Activated CD8-positive, alpha-beta memory T cell treated with anti-CD3 and anti-CD28 coated beads for 4 hours (primary cell): Measurements from ENCODE around the gene CT45A8.
"Not testable (repeated sequence)": the region's sequence is repeated elsewhere in the genome, so short reads cannot be mapped to it uniquely, and the experiment has no call there.

Source experiments
- DNase-seq, 2 donors: peaks; one replicate each; pipeline ENCODE4 v3.0.0-alpha.2; 2020; ENCODE audit warnings: low read depth in 2 of 2

The CT45A8 gene

GRCh38 chrX:135854438-135854837, at the start of gene CT45A8:
Gene CT45A8, minus strand, starts transcription at chrX:135854538. Its CDS starts 3,755 bp downstream, at chrX:135850783.
- DNase-seq = not testable (repeated sequence)

DNA sequence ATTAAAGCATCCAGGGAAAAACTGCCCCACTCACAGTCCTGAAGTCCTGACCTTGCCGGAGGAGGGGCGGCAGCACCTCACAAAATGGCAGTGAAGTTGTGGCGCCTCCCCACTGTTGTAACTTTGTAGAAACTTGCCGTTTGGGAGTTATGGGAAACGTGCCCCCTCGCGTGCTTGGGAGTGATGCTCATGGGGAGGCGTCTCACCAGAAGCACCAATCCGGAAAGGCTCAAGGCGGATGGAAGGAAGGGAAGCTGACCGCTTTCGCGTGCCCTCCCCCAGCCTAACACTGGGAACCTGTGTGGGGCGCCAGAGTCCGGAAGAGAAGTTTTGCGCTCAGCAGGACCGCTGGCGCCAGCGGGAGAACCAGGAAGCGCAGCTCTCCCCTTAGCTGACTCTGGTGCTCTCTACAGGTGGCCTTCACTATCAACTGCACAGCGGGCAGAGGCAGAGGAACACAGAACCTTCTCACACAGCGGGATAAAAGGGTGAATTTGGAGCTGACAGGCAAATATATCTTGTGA, 39.0 kb upstream of the CT45A8 start, which contains the start of the genes CT45A10 and SAGE1:
CT45A10 (minus strand) TSS at position 151 of the 524 bp plus-strand sequence. CDS start 8,100 bp downstream, outside the sequence.
SAGE1 (plus strand) TSS at position 423 of the 524 bp plus-strand sequence. CDS start 2,527 bp downstream, outside the sequence.
- DNase-seq = no peak

- no peak for DNase-seq
Measured at GRCh38 chrX:135892781-135893180, 38.4 kb upstream of the CT45A8 start.

DNA sequence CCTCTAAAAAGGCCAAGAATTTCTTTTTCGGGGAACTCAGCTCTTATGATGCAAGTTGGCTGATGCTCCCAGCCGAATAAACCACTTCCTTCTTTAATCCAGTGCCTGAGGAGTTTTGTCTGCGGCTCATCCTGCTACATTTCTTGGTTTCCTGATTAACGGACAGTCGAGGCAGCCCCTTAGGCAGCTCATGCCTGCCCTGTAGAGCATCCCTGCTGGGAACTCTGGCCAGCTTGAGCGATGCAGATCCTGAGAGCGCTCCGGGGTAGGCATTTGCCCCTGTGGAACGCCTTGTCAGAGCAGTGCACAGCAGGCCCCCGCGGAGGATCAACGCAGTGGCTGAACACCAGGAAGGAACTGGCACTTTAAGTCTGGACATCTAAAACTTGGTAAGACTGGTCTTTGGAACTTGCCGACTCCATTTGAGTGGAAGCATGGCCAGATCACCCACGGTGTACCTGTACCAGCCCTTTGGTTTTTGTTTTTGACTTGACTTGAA, 35.8 kb upstream of the CT45A8 start:
- no peak for DNase-seq

DNA sequence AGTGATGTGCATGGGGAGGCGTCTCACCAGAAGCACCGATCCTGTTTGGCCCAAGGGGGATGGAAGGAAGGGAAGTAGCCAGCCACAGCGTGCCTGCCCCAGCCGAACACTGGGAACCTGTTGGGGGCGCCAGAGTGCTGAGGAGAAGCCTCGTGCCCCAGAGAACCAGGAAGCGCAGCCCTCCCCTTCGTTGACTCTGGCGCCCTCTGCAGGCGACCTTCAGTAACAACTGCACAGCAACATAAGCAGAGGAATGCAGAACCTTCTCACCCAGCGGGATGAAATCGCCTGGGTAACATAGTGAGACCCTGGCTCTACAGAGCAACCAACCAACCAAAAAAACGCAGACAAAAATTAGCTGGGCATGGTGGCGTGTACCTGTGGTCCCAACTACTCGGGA, 34.6 kb upstream of the CT45A8 start:
- DNase-seq = not testable (repeated sequence)

DNA sequence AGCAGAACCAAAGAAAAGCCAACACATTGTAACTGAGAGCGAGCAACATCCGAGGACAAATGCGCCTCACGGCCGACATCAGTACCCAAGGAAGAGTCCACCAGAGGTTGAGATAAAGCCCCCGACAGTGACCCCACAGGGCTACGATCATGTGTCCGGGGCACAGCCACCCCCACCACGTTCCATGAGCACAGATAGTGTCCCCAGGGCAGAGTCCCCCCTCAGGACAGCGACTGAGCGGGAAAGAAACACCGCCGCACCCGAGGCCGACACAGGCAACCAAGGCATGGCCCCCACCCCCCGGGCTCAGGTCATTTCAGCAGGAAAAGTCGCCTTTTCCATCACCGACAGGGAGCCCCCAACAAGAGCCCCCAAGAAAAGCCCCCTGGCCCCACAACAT, 33.9 kb upstream of the CT45A8 start:
- DNase-seq = not testable (repeated sequence)

DNA sequence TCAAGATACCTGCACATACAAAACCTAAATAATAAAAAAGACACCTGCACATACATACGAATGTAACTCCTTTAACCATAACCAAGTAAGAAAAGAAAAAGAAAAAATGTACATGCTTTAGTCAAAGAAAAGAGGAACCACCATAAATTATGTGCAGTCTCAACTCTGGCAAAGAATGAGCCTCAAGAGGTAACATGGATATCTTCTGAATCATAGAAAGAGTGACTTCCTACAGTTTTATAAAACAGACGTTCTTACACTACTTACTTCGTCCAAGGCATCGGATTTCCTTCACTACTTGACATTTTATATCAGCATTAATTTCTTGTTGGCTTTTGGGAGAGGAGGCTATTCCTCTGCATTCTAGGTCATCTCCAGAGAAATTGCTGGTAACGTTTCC, 28.4 kb upstream of the CT45A8 start:
- DNase-seq = not testable (repeated sequence)

DNA sequence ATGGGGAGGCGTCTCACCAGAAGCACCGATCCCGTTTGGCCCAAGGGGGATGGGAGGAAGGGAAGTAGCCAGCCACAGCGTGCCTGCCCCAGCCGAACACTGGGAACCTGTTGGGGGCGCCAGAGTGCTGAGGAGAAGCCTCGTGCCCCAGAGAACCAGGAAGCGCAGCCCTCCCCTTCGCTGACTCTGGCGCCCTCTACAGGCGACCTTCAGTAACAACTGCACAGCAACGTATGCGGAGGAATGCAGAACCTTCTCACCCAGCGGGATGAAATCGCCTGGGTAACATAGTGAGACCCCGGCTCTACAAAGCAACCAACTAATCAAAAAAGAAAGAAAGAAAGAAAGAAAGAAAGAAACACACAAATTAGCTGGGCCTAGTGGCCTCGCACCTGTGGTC, 17.4 kb upstream of the CT45A8 start, which contains the start of gene CT45A9:
CT45A9 (minus strand) TSS at position 101 of the 400 bp plus-strand sequence. CDS start 3,751 bp downstream, outside the sequence.
- not testable (repeated sequence) for DNase-seq

DNA sequence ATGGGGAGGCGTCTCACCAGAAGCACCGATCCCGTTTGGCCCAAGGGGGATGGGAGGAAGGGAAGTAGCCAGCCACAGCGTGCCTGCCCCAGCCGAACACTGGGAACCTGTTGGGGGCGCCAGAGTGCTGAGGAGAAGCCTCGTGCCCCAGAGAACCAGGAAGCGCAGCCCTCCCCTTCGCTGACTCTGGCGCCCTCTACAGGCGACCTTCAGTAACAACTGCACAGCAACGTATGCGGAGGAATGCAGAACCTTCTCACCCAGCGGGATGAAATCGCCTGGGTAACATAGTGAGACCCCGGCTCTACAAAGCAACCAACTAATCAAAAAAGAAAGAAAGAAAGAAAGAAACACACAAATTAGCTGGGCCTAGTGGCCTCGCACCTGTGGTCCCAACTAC, 17.2 kb downstream of the CT45A8 start, which contains the start of gene CT45A7:
CT45A7 (minus strand) TSS at position 101 of the 400 bp plus-strand sequence. CDS start 3,747 bp downstream, outside the sequence.
- DNase-seq = not testable (repeated sequence)

GRCh38 chrX:135819912-135820311, 34.4 kb downstream of the CT45A8 start, which contains the start of gene CT45A2:
Gene CT45A2, minus strand, starts transcription at chrX:135820012. Its CDS starts 3,747 bp downstream, at chrX:135816265.
- not testable (repeated sequence) for DNase-seq

GRCh38 chrX:135802687-135803086, 51.7 kb downstream of the CT45A8 start, which contains the start of gene CT45A6:
Gene CT45A6, minus strand, starts transcription at chrX:135802787. Its CDS starts 3,794 bp downstream, at chrX:135798993.
- DNase-seq = not testable (repeated sequence)
